Stimulated activated naive CD8-positive, alpha-beta T cell treated with anti-CD3 and anti-CD28 coated beads, Interleukin-15, Interleukin-2, amounts not matched to agents 100 U/mL and 50 U/mL, for 24 hours (primary cell): ENCODE data around the gene MEG3.
"Not testable (repeated sequence)": the region's sequence is repeated elsewhere in the genome, so short reads cannot be mapped to it uniquely, and the experiment has no call there.

Source experiments
- ATAC-seq: fragments of 150-1000 bp; cut with Tn5 transposase; one replicate; pipeline ENCODE4 v1.10.0; 2021
- DNase-seq: peaks from one replicate; pipeline ENCODE4 v3.0.0; 2021

MEG3 gene

GRCh38 chr14:100788942-100789341, 37.0 kb upstream of the MEG3 start:
- DNase-seq (no peak), ATAC-seq (no peak)

DNA sequence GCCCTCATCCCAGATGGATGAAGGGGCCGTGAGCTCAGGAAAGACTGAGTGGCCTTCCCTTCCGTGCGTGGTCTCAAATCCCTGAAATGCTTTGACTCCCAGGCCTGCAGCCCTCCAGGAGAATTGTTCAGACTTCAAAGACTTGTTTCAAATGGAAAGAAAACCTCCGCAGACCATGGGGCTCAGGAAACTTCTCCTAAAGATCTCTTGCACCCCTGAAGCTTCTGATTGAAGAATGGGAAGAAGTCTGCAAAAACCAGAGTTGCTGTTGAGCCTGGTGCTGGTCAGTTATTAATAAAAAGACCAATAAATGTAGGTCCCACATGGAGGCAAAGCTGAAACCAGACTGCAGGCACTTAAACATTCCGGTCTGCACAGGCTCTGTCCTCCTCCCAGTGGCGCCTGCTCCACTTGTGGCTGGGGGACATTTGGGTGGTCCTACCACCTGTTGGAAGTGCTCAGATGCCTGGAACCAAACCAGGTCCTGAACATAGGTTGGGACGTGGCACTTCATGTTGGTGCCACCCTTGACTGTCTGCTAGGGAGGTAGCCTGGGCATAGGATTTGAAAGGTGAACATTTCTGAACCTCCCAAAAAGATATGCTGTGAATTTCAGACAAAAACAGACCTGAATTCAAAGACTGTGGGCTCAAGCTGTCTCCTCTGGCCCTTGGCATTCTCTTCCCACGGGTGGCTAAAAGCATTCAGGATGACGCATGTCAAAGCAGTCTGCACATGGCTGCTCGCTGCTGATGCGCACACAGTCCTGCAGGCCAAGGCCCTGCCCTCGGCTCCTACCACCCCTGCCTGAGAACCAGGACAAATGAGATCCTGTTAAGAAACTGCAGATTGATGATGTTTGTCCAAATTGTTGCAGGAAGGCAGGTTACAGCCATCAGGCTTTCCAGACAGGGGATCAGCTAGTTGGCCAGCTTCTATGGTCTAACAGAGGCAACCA, 36.2 kb upstream of the MEG3 start:
- DNase-seq: no peak

DNA sequence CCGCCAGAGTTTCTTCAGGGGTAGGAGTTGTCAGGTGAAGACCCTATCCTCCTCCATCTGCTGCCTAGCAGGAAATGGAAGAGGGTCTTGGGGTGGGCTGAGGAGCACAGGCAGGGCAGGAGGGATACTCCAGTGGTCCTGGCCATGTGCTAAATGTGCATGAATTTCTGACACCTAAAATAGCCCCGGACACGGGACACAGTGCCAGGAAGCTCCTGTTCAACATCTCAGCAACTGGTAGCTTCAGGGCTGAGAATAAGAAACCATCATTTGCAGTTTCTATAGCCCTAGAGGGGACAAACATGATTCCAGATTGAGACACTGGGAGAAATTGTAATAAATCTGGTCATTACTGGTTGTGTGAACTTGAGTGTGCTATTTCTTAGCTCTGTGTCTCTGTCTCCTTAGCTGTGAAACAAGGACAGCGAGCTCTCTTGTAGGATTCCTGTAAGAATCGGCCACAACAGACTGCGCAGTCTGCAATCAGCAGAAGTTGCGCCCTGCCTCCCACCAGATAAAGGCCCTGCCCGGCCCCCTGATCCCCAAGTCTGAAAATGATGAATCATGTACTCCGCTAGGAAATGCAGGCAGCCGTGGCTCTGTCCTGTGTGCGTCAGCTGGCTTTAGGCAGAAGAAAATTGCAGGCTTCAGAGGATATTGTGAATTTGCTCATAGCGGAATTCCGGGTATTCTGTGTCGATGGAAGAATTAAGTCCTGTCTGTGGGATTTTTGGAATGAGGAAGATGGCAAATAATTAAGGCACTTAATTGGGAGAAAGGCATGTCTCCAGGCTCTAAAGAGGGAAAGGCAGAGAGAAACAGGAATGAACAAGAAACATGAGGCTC, 35.2 kb upstream of the MEG3 start:
- no peak for DNase-seq
- ATAC-seq: no peak

More for the DNA sequence above, 36.2 kb upstream of the MEG3 start:
- no peak for ATAC-seq

- ATAC-seq (no peak), DNase-seq (no peak)
Measured at GRCh38 chr14:100791348-100791735, 34.6 kb upstream of the MEG3 start.

- DNase-seq (no peak), ATAC-seq (no peak)
Measured at GRCh38 chr14:100791995-100792394, 33.9 kb upstream of the MEG3 start.

- DNase-seq (no peak), ATAC-seq (no peak)
Measured at GRCh38 chr14:100796946-100797345, 29.0 kb upstream of the MEG3 start.

DNA sequence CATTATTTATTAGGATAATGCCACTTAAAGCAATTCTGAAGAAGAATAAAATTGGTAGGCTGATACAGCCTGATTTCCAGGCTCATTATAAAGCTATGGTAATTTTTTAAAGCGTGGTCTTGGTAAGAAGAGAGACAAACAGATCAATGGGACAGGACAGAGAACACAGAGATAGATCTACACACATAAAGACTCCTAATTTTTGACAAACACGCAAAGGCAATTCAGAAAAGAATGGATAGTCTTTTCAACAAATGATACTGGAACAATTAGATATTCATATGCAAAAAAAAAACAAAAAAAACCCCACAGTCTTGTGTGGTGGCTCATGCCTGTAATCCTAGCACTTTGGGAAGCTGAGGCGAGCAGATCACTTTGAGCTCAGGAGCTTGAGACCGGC, 25.9 kb upstream of the MEG3 start:
- DNase-seq (no peak), ATAC-seq (no peak)

- ATAC-seq, DNase-seq: not testable (repeated sequence)
Measured at GRCh38 chr14:100801433-100801832, 24.5 kb upstream of the MEG3 start.

DNA sequence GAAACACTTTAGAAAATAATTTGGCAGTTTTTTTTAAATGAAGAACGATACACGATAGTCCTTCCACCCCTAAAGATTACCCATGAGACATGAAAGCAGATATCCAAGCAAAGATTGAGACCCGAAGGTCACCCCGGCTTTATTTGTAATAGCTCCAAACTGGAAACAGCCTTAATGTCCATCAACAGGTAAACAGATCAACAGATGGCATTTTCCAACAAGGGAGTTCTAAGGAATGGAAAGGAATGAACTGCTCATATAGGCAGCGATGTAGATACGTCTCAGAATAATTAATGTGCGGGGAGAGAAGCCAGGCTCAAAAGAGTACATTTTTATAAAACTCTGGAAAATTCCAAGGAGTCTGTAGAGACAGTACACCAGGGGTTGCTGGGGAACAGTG, 23.7 kb upstream of the MEG3 start:
- ATAC-seq (no peak), DNase-seq (no peak)

GRCh38 chr14:100802766-100803165, 23.2 kb upstream of the MEG3 start:
- DNase-seq (no peak), ATAC-seq (no peak)

DNA sequence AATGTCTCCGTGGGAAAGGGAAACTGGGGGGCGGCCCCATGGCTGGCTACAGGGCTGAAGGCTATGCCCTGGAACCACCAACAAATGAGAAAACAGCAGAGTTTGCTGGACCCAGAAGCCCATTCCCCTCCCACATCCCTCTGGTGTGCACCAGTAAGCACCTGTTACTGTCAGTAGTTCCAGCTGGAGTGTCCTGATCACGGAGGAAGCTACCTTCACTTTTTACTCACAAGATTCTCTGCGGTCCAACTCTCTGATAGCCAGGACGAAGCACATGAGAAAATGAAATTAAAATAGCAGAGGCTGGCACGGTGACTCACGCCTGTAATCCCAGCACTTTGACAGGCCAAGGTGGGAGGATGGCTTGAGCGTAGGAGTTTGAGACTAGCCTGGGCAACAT, 22.7 kb upstream of the MEG3 start:
- DNase-seq (no peak), ATAC-seq (no peak)

GRCh38 chr14:100803676-100804075, 22.2 kb upstream of the MEG3 start:
- no peak for DNase-seq
- no peak for ATAC-seq

DNA sequence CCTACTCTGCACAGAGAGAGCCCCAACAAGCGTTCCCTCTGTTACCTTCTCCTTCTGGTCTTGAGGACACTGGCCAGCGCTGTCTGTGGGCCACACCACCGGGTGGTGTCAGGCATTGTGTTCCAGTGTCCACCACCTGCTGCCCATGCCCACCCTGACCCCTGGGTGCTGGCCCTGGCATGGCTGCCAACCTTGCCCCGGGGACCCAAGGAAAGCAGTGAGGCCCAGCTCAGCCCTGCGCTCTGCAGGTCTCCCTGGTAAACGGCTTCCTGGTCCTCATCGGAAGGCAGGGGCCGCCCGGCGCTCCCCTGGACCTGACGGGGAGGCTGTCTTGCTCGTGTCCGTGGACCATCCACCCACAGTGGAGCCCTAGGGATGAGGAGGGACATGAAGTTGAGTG, 21.8 kb upstream of the MEG3 start:
- no peak for ATAC-seq
- DNase-seq: no peak

DNA sequence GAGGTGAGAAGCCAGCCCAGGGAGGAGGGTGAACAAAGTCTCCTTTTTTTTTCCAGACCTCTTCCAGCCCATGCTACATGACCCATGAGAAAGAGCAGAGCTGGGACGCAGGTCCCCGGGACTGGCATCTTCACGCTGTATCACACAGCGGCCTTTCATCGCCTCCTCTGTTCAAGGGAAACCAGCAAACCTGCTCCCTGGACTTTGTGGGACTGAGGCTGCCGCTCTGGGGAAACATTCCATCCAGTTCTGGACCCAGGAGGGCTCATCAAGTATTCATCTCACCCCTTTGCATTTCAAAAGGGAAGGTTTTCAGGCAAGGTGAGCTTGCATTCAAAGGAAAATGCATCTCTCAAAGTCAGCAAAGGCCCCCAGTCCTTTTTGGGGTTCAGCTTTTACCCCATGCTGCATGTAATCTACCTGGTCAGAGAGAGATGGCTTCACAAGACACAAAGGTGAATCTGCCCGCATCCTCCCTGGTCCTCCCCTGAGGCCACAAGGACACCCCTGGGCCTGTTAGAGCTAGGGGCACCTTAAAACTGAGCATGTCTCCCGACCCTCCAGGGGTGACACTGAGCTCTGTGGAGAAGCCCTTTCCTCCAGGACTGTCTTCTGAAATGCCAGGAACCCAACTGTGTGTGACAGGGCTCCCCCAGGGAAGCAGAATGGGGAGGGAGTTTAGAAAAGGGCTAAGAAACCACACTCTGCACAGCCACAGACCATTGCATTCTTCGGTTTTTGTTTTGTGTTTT, 21.2 kb upstream of the MEG3 start:
- ATAC-seq (no peak), DNase-seq (no peak)

- DNase-seq (no peak), ATAC-seq (no peak)
Measured at GRCh38 chr14:100806386-100806785, 19.5 kb upstream of the MEG3 start.

DNA sequence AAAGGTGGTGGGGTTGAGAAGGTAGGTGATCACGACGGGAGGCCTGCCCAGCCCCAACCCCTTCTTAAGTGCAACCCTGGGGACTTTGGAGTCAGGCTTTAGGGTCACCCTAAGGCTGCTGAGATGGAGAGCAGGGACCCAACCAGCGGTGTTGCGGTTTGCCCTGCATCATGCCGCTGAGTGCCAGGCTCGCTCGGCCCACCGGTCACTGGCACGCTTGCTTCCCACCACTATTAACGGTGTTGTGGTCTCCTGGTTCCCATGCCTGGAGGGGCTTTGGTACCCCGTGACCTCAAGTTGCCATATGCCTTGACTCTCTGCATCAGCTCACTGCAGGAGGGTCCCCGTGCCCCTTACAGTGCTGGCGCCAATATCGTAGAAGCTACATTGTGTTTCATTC, 18.4 kb upstream of the MEG3 start:
- DNase-seq (no peak), ATAC-seq (no peak)

DNA sequence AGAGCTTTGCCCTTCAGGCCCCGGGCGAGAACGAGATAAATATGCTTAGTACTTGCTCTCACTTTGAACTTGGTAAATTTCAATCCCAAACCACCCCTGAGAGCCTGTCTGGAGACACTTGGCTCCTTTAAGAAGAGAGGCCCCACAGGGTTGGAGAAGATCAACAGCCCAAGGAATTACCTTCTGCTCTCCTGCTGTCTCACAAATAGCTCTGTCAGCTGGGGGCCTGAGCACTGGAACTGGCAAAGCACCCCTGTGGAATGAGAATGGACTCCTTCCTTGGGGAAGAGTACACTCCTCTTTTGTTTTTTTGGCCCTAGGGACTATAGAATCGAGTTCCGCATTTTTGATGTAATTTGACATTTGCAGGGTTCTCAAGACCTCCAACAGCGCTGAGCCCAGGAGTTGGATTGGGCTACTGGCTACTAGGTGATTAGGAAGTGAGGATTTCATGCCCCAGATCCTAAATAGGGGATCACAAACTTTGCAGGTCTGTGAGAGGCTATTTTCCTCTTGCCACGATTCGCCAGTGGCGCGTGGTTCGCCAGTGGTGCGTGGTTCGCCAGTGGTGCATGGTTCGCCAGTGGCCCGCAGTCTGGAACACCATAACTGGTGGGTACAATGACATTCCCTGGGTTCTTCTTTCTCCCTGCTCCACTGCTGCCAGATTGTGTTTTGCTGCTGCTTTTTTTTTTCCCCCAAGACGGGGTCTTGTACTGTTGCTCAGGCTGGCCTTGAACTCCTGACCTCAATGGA, 17.8 kb upstream of the MEG3 start:
- DNase-seq: no peak

GRCh38 chr14:100810435-100810834, 15.5 kb upstream of the MEG3 start:
- ATAC-seq (no peak), DNase-seq (no peak)

More for the DNA sequence above, 17.8 kb upstream of the MEG3 start:
- no peak for ATAC-seq

DNA sequence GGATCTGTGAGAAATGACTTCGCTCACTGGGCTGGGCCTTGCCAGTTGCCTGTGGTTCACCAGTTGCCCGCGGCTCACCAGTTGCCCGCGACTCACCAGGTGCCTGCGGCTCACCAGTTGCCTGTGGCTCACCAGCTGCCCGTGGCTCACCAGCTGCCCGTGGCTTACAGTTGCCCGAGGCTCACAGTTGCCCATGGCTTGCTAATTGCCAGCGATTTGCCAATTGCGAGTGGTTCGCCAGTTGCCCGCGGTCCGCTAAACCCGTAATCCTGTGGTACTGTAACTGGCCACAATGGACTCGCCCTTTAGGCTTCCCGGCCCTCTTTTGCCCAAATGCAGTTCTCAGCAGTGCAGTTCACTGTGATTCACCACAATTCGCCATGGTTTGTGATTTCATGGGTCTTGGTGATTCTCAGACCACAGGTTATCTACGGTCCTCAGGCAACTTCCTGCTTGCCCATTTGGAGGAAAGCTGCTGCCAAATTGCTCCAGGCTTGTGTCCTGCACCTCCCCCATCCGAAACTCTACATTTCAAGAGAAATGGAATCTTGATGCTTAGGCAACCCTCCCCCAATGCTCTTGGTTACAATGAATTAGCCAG, 15.0 kb upstream of the MEG3 start:
- DNase-seq: no peak
- ATAC-seq: no peak

DNA sequence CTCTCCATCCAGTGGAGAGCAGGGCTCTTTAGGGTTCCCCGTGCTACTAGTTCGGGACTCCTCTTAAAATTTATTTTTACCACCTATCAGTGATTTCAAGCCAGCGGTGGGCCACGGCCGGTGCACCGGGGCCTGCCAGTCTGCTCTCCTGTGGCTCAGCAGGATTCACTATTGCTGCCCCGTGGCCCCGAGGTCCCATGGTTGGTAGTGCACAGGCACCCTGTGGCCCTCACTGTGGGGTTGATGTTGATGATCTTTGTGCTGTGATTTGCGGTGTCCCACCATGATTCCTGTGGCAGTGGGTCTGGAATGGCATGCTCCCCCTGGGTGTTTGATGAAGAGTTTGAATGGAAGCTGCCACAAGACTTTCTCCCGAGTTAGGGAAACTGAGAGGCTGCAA, 12.6 kb upstream of the MEG3 start:
- no peak for ATAC-seq
- DNase-seq: no peak
